ENCODE measurements around the gene INHBA. TPM values are rescaled to one million over a fixed set of nuclear protein-coding genes. Genes with fewer than 3 reads are reported as not detected.

The INHBA gene
- total and polyA plus RNA-seq, 2 donors (not counting 3 experiments of a cell fraction or from before 2014, with no cell fraction given), result 22.9 to 23.2 TPM

DNA sequence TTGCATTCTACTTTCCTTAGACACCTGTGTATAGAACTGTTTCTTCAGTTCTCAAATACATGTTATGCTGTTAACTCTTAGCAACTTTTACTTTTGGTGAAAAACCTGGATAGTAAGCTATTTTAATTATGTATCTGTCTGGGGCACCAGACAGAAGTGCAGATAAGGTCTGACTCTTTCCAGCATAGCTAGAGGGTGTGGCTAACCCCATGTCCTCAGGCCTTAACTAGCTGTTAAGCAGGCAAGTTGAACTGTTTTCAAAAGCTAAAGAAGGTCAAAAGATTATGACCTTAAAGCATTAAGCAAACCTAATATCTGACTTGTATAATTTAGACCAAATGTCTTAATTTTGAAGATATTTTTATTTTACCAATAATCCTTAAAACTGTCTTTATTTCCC lies 45.1 kb upstream of the INHBA start:
- no peak overlapping the region for H3K27ac ChIP-seq (ENCODE audit: insufficient read depth, low read depth, low read length)
- H3K27me3 ChIP-seq (ENCODE audit: control insufficient read depth in 2 of 2, insufficient read depth in 2 of 2, low read length in 2 of 2), result no peaks in the 10 kb centered on the region
- intact Hi-C loops (cut with micrococcal nuclease) (no loop called here), dilution Hi-C loops (cut with MboI; ENCODE audit: extremely low pct_ligation_motif_present, low sequenced_read_pairs) (no loop called here)
- DNase-seq (ENCODE audit: low read depth, low spot score) (no peak), FAIRE-seq (no peak)
- H3K4me2 ChIP-seq (ENCODE audit: insufficient read depth, low read length), result no peak overlapping the region
- no TSS peak for BruUV-seq (replicated peaks)
- no peaks in the 10 kb centered on the region for H3K9me1 ChIP-seq (replicated peaks; ENCODE audit: control insufficient read depth, extremely low read depth, insufficient read depth, low read length)
- ChIA-PET POLR2A (no interaction called here), CTCF (no interaction called here)
- no peak overlapping the region for H2AFZ ChIP-seq (ENCODE audit: low read depth, low read length)
- no peaks in the 10 kb centered on the region for H3K4me1 ChIP-seq (ENCODE audit: control insufficient read depth, extremely low read depth, insufficient read depth, low read length)
- no peaks in the 10 kb centered on the region for H3K79me2 ChIP-seq (ENCODE audit: control insufficient read depth, insufficient read depth, low read length)
- no peaks in the 10 kb centered on the region for H4K20me1 ChIP-seq (replicated peaks; ENCODE audit: control insufficient read depth, extremely low read depth, insufficient read depth, low read length)
- H3K9ac ChIP-seq (replicated peaks; ENCODE audit: extremely low read depth, insufficient read depth, low read length), result no peak overlapping the region
- no peaks in the 10 kb centered on the region for H3K36me3 ChIP-seq (ENCODE audit: control insufficient read depth in 2 of 2, extremely low read depth in 1 of 2, insufficient read depth in 2 of 2, low read length in 2 of 2)
- no peaks in the 10 kb centered on the region for H3K9me3 ChIP-seq (replicated peaks; ENCODE audit: control insufficient read depth, insufficient read depth, low read length)
- H3K4me3 ChIP-seq (replicated peaks in 1 of 3; ENCODE audit: insufficient read depth in 1 of 3, low read depth in 1 of 3, low read length in 3 of 3), result no peak overlapping the region
- no peak for TF ChIP-seq POLR2AphosphoS5 (IDR thresholded peaks at IDR 0.05; ENCODE audit: insufficient read depth, low read depth, low read length)
- no peak for TF ChIP-seq CTCF (IDR thresholded peaks at IDR 0.05; ENCODE audit: extremely low read depth in 1 of 2, insufficient read depth in 1 of 2, low read depth in 1 of 2, low read length in 2 of 2)
- TF ChIP-seq EZH2 (IDR thresholded peaks at IDR 0.05; ENCODE audit: borderline replicate concordance, low read depth, low read length, severe bottlenecking), result no peak
- no peak for TF ChIP-seq FOS (IDR thresholded peaks at IDR 0.05; ENCODE audit: borderline replicate concordance, insufficient read depth, low read length)
- no peak for TF ChIP-seq JUN (IDR thresholded peaks at IDR 0.05; ENCODE audit: borderline replicate concordance, insufficient read depth, insufficient read length, low read depth)
- no peak for TF ChIP-seq GATA2 (IDR thresholded peaks at IDR 0.05; ENCODE audit: insufficient read depth, insufficient read length, low read depth, low read length)
